SIG-M5 treated with dmso at 0.1 percent for 504 hours (cell line): Measurements from ENCODE around the gene PLS1.

Source experiments
- DNase-seq: peaks from one replicate; lab custom pipeline; 2025; ENCODE audit not compliant: unreplicated experiment; lab: John Stamatoyannopoulos, UW

Gene PLS1

GRCh38 chr3:142754494-142754893, 158.3 kb downstream of the PLS1 start:
- DNase-seq = no peak
